Left hindlimb (tissue), 1 donor: Measurements from ENCODE around the gene KRT72.

Experiments used
- DNase-seq: peaks from one replicate; pipeline ENCODE4 v3.0.0-alpha.2; 2018

KRT72 gene

DNA sequence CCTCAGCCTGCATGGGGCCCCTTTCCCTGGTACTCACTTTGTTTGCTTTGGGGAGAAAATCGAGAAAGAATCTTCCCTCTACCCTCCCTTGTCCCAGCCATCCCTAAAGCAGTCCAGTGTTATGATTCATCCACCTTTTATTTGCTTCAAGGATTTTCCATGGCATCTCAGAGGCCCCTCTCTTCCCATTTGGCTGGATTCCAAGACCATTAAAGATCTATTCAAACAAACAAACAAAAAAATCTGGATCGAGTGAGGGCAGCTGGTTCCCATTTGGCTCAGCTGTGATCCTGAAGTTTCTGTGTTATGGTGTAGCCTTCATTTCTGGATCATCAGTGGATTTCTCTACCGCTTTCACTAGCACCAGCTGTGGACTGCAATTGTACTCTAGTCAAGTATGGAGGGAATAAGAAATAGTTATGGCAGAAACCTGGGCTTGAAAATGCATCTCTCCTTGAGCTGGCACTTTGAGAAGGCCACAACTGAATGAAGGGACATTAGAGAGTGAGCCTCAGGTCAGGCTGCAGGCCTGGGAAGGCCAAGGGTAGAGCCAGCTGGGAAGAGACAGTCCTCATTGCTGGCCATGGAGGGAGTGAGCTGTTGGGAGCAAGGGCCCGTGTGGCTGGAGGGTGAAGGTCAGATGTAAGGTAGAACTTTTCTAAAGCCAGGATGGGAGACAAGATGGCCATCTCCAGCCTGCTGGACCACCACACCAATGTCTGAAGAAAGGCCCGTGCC, 62.0 kb downstream of the KRT72 start:
- peak; percentile 48 for DNase-seq

- DNase-seq, result no peak
These were observed 64.2 kb downstream of the KRT72 start for GRCh38 chr12:52537101-52537500.
